Suprapubic skin (tissue), 3 donors: ENCODE measurements around the gene DMWD.

ENCODE experiments used
- CTCF ChIP-seq, 2 donors: fragments of 200-600 bp in 1 of 2; fragments of 450-650 bp in 1 of 2; sonication (generic) in 1 of 2; IDR thresholded peaks; one replicate each; pipeline ENCODE4 v1.5.1; 2016 to 2019; ENCODE audit warnings: antibody characterized with exemption in 2 of 2, mild to moderate bottlenecking in 1 of 2, moderate library complexity in 1 of 2
- POLR2AphosphoS5 ChIP-seq, 3 donors: sonication (generic); formaldehyde crosslinking; IDR thresholded peaks; one replicate each; pipeline ENCODE4 v1.6.1; 2017; ENCODE audit warnings: antibody characterized with exemption in 3 of 3

- TF ChIP-seq POLR2AphosphoS5 (IDR thresholded peaks at IDR 0.05) (peak in 2 of 3 donors; percentile 36 to 73), CTCF (IDR thresholded peaks at IDR 0.05) (peak; percentile 85 to 95)
Measured at GRCh38 chr19:45770192-45771101, 22.2 kb downstream of the DMWD start.
